HEK293T (cell line): ENCODE data around the gene MUC5B.
"Not testable (repeated sequence)": the region's sequence is repeated elsewhere in the genome, so short reads cannot be mapped to it uniquely, and the experiment has no call there.

Source experiments
- CTCF ChIA-PET: fragments of 350-600 bp; formaldehyde crosslinking; extraction: SDS; loops from one replicate; lab custom pipeline; 2021; ENCODE audit warnings: antibody characterized with exemption, inconsistent platforms; lab: Yijun Ruan, JAX
- POLR2A ChIA-PET: fragments of 350-600 bp; formaldehyde crosslinking; extraction: SDS; loops from one replicate; lab custom pipeline; 2020; ENCODE audit warnings: antibody characterized with exemption, inconsistent platforms; lab: Yijun Ruan, JAX
- DNase-seq: peaks from one replicate; pipeline ENCODE4 v3.0.0; 2012; ENCODE audit warnings: mixed read lengths; ENCODE audit errors: extremely low spot score
- ARNT ChIP-seq: fragments of 450-650 bp; IDR thresholded peaks from 2 replicates; pipeline ENCODE4 v1.6.1; 2017; ENCODE audit warnings: mild to moderate bottlenecking
- BHLHE40 ChIP-seq: fragments of 450-650 bp; IDR thresholded peaks from 2 replicates; pipeline ENCODE4 v1.6.1; 2016; ENCODE audit warnings: mild to moderate bottlenecking, moderate library complexity, borderline replicate concordance
- CTBP1 ChIP-seq: fragments of 450-650 bp; IDR thresholded peaks from 2 replicates; pipeline ENCODE4 v1.6.1; 2016; ENCODE audit warnings: borderline replicate concordance
- ELF4 ChIP-seq: fragments of 450-650 bp; IDR thresholded peaks from 2 replicates; pipeline ENCODE4 v1.6.1; 2017; ENCODE audit warnings: antibody characterized with exemption
- FOXA1 ChIP-seq: fragments of 450-650 bp; IDR thresholded peaks from 2 replicates; pipeline ENCODE4 v1.6.1; 2016; ENCODE audit warnings: mild to moderate bottlenecking
- FOXK2 ChIP-seq: fragments of 450-650 bp; IDR thresholded peaks from 2 replicates; pipeline ENCODE4 v1.6.1; 2016; ENCODE audit warnings: mild to moderate bottlenecking
- FOXM1 ChIP-seq: fragments of 450-650 bp; IDR thresholded peaks from 2 replicates; pipeline ENCODE4 v1.6.1; 2017; ENCODE audit warnings: mild to moderate bottlenecking, borderline replicate concordance
- HDGF ChIP-seq: fragments of 450-650 bp; IDR thresholded peaks from 2 replicates; pipeline ENCODE4 v1.6.1; 2017; ENCODE audit warnings: antibody characterized with exemption, borderline replicate concordance
- L3MBTL2 ChIP-seq: fragments of 450-650 bp; conservative IDR thresholded peaks from 2 replicates; pipeline ENCODE4 v1.6.1; 2016; ENCODE audit warnings: mild to moderate bottlenecking
- LEF1 ChIP-seq: fragments of 450-650 bp; IDR thresholded peaks from 2 replicates; pipeline ENCODE4 v1.6.1; 2017; ENCODE audit warnings: mild to moderate bottlenecking, borderline replicate concordance
- NFRKB ChIP-seq: fragments of 450-650 bp; IDR thresholded peaks from 2 replicates; pipeline ENCODE4 v1.6.1; 2016; ENCODE audit warnings: mild to moderate bottlenecking, moderate library complexity
- SP1 ChIP-seq: fragments of 450-650 bp; IDR thresholded peaks from 2 replicates; pipeline ENCODE4 v1.6.1; 2017
- SUZ12 ChIP-seq: fragments of 450-650 bp; IDR thresholded peaks from 2 replicates; pipeline ENCODE4 v1.6.1; 2016; ENCODE audit warnings: mild to moderate bottlenecking
- TARDBP ChIP-seq: fragments of 450-650 bp; IDR thresholded peaks from 2 replicates; pipeline ENCODE4 v1.6.1; 2016
- ZNF384 ChIP-seq: fragments of 450-650 bp; IDR thresholded peaks from 2 replicates; pipeline ENCODE4 v1.6.1; 2016
- TF ChIP-seq, protein P1 (sequence below): fragments of 450-650 bp; IDR thresholded peaks from 2 replicates; pipeline ENCODE4 v1.6.1; 2016

MUC5B gene

DNA sequence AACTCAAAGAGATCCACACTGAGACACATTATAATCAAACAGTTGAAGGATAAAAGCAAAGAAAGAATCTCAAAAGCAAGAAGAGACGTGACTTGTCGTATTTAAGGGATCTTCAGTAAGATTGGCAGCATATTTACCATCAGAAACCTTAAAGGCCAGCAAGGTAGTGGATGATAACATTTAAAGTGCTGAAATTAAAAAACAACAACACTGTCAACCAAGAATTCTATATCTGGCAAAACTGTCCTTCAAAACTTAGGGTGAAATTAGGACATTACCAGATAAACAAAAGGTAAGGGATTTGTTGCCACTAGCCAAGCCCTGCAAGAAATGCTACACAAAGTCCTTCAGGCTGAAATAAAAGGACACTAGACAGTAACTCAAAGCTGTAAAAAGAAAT lies 11.0 kb upstream of the MUC5B start:
- ChIA-PET POLR2A (no interaction called here), CTCF (no interaction called here)
- TF ChIP-seq TARDBP (no peak), SP1 (no peak), ELF4 (no peak), L3MBTL2 (no peak), NFRKB (no peak)
- TF ChIP-seq, protein P1, sequence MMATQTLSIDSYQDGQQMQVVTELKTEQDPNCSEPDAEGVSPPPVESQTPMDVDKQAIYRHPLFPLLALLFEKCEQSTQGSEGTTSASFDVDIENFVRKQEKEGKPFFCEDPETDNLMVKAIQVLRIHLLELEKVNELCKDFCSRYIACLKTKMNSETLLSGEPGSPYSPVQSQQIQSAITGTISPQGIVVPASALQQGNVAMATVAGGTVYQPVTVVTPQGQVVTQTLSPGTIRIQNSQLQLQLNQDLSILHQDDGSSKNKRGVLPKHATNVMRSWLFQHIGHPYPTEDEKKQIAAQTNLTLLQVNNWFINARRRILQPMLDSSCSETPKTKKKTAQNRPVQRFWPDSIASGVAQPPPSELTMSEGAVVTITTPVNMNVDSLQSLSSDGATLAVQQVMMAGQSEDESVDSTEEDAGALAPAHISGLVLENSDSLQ = no peak
- DNase-seq = no peak

DNA sequence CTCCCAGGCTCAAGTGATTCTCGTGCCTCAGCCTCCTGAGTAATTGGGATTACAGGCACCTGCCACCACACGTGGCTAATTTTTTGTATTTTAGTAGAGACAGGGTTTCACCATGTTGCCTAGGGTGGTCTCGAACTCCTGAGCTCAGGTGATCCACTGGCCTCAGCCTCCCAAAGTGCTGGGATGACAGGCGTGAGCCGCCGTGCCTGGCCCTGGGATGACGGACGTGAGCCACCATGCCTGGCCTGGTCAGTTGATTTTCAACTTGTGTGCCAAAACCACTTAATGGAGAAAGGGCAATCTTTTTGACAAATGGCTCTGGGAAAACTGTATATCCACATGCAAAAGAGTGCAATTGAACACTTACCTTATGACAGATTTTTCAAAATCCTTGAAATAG lies 7.0 kb upstream of the MUC5B start:
- CTCF ChIA-PET, POLR2A ChIA-PET, DNase-seq: not testable (repeated sequence)

DNA sequence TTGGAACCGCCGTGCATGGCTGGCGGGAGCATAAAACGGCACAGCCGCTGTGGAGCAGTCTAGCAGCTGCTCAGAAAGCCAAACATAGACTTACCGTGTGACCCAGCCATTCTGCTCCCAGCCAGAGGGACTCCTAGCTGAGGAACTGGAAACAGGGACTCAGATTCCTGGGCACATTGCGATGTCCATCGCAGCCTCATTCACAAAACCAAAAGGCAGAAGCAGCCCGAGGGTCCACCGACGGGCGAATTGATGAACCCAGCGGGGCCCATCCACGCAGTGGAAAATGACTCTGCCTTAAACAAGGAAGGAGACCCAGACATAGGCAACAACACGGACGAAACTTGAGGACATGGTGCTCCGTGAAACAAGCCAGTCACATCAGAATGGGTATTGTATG lies 5.7 kb upstream of the MUC5B start:
- no peak for DNase-seq
- no peak for TF ChIP-seq FOXM1
- TF ChIP-seq L3MBTL2 = no peak
- no peak for TF ChIP-seq TARDBP
- TF ChIP-seq NFRKB = no peak
- TF ChIP-seq CTBP1 = no peak
- CTCF ChIA-PET = no interaction called here
- POLR2A ChIA-PET = no interaction called here

DNA sequence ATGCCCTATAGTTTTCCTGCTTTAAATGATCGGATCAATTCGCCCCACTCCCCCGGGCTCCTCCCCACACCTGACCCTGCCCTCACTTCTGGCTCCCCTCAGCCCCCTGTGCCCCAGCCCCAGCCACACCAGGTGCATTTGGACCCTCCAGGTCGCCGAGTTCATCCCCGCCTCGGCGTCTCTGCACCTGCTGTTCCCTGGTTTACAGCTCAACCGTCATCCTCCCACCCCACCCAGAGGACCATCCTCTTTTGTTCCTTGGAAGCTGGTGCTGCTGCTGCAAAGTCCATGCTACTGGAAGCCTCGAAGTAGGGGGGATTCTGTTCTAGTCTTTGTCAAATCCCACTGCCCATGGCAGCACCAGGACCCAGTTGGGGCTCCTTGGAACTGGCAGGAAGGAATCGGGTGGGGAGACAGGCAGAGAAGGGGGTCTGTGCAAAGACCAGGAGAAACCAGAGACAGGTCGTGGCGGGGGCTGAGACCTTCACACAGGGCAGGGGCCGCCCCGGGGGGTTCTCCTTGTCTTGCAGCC lies 4.5 kb upstream of the MUC5B start:
- DNase-seq = no peak
- ChIA-PET POLR2A (no interaction called here), CTCF (no interaction called here)
- no peak for TF ChIP-seq FOXK2

DNA sequence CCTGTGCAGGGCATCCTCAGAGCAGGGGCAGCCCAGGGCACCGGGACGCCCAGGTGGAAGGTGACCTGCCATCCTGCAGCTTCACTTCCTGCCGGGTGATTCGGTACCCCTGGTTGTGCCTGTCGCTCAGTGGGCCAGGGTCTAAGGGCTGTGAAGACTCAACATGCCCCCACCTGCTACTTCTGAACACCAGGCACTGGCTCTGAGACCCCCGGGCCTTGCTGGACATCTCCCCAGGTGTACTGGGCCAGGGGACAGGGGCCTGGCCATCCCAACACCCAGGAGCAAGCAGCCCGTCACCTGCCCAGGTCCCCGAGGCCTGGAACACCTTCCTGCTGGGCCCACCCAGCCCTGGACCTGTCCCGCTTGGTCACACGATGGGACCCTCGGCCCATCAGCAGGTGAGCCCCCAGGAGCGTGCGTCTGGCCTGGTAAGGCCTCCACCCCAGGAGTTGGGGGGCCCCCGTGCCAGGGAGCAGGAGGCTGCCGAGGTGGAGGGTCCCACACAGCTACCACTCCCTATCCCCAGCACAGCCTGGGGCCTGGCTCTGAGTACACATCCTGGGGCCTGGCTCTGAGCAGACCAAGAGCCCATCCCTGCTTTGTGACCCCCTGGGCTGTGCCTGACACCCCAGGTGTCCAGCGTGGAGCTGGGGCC lies 3.9 kb upstream of the MUC5B start:
- POLR2A ChIA-PET = no interaction called here
- TF ChIP-seq, protein P1 = no peak
- TF ChIP-seq LEF1 (no peak), ELF4 (no peak), FOXM1 (no peak), L3MBTL2 (no peak), ZNF384 (no peak), TARDBP (no peak), FOXK2 (no peak), BHLHE40 (no peak), ARNT (no peak), HDGF (no peak), SUZ12 (no peak), CTBP1 (no peak), SP1 (no peak)
- DNase-seq = no peak
- CTCF ChIA-PET = no interaction called here

DNA sequence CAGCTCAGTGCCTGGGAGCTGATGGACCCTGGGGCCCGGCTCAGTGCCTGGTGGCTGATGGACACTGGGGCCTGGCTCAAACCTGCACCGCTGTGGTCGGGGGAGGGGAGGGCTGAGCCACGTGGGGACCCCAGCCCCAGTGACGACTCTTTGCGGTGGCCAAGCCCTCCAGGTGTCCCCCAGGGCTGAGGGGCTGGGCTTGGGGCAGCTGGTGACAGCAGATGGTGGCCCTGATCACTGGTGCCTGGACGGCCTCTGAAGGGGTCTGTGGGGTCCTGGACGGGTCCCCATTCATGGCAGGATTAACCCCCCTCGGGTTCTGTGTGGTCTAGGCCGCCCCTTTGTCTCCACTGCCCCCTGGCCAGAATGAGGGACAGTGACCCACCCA lies 3.4 kb upstream of the MUC5B start:
- ChIA-PET CTCF (no interaction called here), POLR2A (no interaction called here)
- TF ChIP-seq SUZ12 (no peak), ZNF384 (no peak), BHLHE40 (no peak), HDGF (no peak), ELF4 (no peak), FOXM1 (no peak), FOXK2 (no peak), NFRKB (no peak), FOXA1 (no peak), L3MBTL2 (no peak), CTBP1 (no peak), LEF1 (no peak)
- TF ChIP-seq, protein P1 = no peak
- DNase-seq = no peak

DNA sequence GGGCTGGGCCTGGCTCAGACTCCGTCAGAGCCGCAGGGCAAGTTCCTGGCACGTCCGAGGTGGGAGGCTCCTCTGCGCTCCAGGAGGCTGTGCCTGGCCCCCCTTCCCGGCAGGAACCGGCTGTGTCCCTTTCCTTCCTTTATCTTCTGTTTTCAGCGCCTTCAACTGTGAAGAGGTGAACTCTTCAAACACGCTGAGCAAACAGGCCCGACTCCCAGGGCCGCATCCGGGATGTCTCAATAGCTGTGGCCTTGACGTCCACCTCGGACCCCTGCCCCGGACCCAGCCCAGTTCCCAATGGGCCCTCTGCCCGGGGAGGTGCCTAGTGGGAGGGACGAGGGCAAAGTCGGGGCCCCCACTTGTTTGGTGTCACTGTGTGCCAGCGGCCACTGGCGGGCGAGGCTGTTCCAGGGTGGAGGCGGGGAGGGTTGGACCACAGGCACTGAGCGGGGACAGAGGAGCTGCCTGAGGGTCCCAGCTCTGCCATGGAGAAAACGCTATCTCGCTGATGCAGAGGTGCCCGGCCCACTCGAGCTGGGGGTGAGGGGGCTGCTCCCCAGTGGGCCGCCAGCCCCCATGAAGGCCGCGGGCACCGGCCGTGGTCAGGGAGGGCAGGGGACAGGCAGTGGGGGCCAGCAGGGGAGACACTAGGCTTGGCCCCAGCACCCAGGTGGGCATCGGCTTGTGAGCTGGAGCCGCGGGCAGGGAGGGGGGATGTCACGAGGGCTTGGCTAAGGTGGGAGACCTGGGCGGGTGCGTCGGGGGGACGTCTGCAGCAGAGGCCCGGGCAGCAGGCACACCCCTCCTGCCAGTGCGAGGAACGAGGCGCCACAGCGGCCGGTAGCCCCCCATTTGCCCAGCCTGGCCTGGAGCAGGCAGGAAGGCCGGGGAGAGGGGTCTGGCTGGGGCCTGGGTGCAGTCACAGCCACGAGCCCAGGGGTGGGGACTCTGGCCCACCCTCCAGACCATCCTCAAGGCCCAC lies 2.7 kb upstream of the MUC5B start:
- TF ChIP-seq TARDBP (no peak), NFRKB (no peak), LEF1 (no peak), ZNF384 (no peak), FOXK2 (no peak), CTBP1 (no peak), BHLHE40 (no peak), HDGF (no peak), ARNT (no peak), L3MBTL2 (no peak), FOXA1 (no peak), SUZ12 (no peak), FOXM1 (no peak), ELF4 (no peak), SP1 (no peak)
- TF ChIP-seq, protein P1 = no peak
- DNase-seq = no peak
- ChIA-PET CTCF (no interaction called here), POLR2A (no interaction called here)
